Measurements from ENCODE around the gene SLC31A1.

- TF ChIP-seq TAF1 (IDR thresholded peaks at IDR 0.05; ENCODE audit: borderline replicate concordance, insufficient read depth, low read length) (no peak), POLR2AphosphoS5 (IDR thresholded peaks at IDR 0.05; ENCODE audit: low read depth, low read length) (no peak)
Observed at GRCh38 chr9:113274474-113275156, 53.3 kb downstream of the SLC31A1 start.
